HFF-Myc (cell line): ENCODE measurements around the gene HDAC4.
A peak's percentile ranks its signal among the peaks of the same experiment; 100 is the strongest.

ENCODE experiments used
- DNase-seq: peaks from one replicate; pipeline ENCODE4 v3.0.0-alpha.2; 2011; ENCODE audit warnings: low read depth; ENCODE audit errors: extremely low read depth
- H3K4me3 ChIP-seq: replicated peaks from 2 replicates; pipeline ENCODE4 v1.5.1; 2011; ENCODE audit warnings: low read depth, mild to moderate bottlenecking, control low read depth, low read length
- TF ChIP-seq, protein P1 (sequence below): IDR thresholded peaks from 2 replicates; pipeline ENCODE4 v1.5.1; 2012; ENCODE audit warnings: mild to moderate bottlenecking, low read depth, low read length, control low read depth; ENCODE audit errors: missing control alignments

The HDAC4 gene

GRCh38 chr2:239268549-239268948, 132.3 kb downstream of the HDAC4 start:
- DNase-seq: no peak
- TF ChIP-seq, protein P1, sequence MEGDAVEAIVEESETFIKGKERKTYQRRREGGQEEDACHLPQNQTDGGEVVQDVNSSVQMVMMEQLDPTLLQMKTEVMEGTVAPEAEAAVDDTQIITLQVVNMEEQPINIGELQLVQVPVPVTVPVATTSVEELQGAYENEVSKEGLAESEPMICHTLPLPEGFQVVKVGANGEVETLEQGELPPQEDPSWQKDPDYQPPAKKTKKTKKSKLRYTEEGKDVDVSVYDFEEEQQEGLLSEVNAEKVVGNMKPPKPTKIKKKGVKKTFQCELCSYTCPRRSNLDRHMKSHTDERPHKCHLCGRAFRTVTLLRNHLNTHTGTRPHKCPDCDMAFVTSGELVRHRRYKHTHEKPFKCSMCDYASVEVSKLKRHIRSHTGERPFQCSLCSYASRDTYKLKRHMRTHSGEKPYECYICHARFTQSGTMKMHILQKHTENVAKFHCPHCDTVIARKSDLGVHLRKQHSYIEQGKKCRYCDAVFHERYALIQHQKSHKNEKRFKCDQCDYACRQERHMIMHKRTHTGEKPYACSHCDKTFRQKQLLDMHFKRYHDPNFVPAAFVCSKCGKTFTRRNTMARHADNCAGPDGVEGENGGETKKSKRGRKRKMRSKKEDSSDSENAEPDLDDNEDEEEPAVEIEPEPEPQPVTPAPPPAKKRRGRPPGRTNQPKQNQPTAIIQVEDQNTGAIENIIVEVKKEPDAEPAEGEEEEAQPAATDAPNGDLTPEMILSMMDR: no peak
- no peak overlapping the region for H3K4me3 ChIP-seq

DNA sequence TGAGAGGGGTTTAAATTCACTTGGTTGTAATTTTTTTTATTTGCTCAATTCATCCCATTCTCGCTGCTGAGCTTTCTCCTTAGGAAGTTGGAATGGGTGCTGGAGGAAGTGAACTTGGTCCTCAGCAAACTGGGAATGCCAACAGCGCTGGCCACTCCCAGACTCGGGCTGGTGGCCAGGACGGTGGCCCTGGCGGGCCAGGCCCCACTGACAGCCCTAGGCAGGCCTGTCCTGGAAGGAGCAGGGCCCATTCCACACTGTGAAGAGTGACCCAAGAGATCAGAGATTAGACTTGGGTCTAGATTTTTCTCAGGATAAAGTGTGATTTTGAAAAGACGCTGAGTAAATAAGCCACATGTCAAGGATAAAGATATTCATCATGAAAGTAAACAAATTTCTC, 132.7 kb downstream of the HDAC4 start:
- TF ChIP-seq, protein P1: no peak

DNA sequence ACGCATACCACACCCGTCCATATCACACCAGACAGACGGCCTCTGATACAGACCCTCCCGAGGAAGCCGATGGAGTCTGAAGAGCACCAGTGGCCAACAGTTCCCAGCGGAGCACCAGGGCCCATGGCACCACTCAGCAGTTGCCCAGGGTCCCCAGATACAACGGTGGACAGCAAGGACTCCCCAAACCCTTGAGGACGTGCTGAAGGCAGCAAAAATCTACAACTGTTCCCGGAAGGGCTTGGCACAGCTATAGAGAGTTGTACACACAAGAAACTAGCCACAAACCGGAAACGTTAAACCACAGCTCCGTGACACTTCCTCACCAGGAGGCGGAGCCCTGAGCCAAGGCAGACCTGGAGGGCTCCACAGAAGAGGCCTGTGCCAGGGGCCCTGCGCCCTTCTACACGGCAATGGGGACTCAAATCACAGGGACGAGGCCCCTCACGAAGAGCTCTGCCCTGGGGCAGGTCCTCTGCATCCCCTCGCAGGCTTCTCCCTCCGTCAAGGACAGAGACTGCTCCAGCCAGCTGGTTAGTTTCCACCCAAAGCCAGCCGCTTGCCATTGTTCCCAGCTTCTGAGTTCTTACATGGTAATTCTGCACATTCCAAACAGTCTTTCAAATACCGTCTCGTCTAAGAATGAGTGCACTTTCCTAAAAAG, 133.4 kb downstream of the HDAC4 start:
- H3K4me3 ChIP-seq: no peak overlapping the region
- TF ChIP-seq, protein P1: no peak
- DNase-seq: peak; percentile 29

More for the DNA sequence above, 132.7 kb downstream of the HDAC4 start:
- no peak for DNase-seq
- no peak overlapping the region for H3K4me3 ChIP-seq

- no peak overlapping the region for H3K4me3 ChIP-seq
Observed at GRCh38 chr2:239266779-239267287, 134.0 kb downstream of the HDAC4 start.

GRCh38 chr2:239266434-239266766, 134.4 kb downstream of the HDAC4 start:
- H3K4me3 ChIP-seq: no peak overlapping the region
- no peak for DNase-seq

More at GRCh38 chr2:239266779-239267287, 134.0 kb downstream of the HDAC4 start:
- no peak for DNase-seq
- TF ChIP-seq, protein P1: no peak

DNA sequence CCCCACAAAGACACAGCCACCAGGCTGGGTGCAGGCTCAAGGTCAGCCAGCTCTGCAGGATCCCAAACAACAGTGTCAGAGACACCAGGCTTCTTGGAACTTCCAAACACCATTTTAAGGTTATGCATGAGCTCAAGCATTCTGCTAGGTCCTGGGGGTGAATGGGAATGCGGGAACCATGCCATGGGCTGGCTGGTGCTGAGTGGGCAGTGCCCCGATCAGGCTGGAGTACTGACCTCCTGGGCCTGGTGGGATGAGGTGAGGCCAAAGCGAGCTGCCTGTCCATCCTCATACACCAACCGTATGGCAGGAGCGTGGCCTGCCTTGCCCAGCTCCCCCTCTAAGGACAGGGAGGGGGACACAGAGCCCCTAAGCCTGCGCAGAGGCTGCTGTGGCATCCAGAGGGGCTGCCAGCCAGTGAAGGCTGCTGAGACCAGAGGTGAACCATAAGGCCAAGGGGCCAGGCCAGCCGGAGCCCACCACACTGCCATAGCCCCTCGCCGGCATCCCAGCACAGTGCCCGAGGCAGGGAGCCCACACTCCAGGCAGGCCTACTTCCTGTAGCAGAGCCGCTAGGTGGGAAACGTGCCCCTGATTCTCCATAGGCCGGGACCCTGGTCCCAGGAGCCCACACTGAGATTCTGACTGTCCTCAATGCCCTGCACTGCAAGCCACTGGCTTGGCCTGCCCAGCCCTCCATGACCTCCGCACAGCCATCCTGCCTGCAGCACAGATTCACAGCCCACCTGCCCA, 135.0 kb downstream of the HDAC4 start:
- DNase-seq: no peak
- TF ChIP-seq, protein P1: no peak
- no peak overlapping the region for H3K4me3 ChIP-seq

More at GRCh38 chr2:239266434-239266766, 134.4 kb downstream of the HDAC4 start:
- TF ChIP-seq, protein P1: no peak
